ENCODE data around the gene COL27A1. TPM values are rescaled to one million over a fixed set of nuclear protein-coding genes. Genes with fewer than 3 reads are reported as not detected.

Gene COL27A1
- total and polyA plus RNA-seq, 7 donors = 1.4 to 13.3 (median 4.3) TPM

DNA sequence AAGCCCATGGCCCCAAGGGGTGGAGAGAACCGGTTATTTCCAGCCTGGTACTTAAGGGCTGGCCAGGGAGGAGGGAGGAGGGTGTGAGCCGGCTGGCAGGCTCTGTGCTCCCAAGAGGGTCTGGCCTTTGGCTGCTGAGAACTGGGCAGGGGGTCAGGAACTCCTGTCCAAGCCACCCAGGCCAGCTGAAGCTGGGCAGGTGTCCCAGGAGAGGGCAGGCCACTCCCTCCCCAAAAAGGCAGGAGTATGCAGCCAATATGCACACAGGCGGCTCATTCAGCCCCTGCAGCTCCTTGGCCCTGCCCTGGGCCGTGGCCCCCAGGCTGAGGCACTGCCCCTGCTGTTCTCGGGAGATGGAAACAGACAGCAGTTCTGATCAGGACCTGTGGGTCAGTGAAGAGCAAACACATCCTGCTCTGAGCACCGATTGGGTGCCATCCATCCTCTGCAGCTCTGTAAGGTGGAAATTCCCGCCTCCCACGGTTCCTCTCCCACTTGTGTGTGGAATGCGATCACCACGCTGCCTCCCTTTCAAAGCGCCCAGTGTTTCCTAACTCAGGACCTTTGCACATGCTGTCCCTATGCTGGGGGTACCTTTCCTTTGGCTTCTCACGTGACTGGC lies 39.1 kb upstream of the COL27A1 start:
- 78 to 82% methylated on average over 12 of the region's 12 CpGs for WGBS, 2 donors
- H3K36me3 ChIP-seq = no peaks in the 10 kb centered on the region
- intact Hi-C loops (cut with DNase I) = no loop called here
- H3K27ac ChIP-seq = no peak overlapping the region
- peaks cover 0 to 7% (median 0%) of the 10 kb centered on the region in 3 donors for H3K27me3 ChIP-seq
- TF ChIP-seq POLR2A (IDR thresholded peaks at IDR 0.05) (no peak), POLR2AphosphoS5 (IDR thresholded peaks at IDR 0.05) (no peak), EP300 (IDR thresholded peaks at IDR 0.05) (no peak)
- TF ChIP-seq, protein P1, sequence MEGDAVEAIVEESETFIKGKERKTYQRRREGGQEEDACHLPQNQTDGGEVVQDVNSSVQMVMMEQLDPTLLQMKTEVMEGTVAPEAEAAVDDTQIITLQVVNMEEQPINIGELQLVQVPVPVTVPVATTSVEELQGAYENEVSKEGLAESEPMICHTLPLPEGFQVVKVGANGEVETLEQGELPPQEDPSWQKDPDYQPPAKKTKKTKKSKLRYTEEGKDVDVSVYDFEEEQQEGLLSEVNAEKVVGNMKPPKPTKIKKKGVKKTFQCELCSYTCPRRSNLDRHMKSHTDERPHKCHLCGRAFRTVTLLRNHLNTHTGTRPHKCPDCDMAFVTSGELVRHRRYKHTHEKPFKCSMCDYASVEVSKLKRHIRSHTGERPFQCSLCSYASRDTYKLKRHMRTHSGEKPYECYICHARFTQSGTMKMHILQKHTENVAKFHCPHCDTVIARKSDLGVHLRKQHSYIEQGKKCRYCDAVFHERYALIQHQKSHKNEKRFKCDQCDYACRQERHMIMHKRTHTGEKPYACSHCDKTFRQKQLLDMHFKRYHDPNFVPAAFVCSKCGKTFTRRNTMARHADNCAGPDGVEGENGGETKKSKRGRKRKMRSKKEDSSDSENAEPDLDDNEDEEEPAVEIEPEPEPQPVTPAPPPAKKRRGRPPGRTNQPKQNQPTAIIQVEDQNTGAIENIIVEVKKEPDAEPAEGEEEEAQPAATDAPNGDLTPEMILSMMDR (IDR thresholded peaks at IDR 0.05) = no peak
- H3K9me3 ChIP-seq = no peaks in the 10 kb centered on the region
- peaks cover 0 to 13% (median 7%) of the 10 kb centered on the region in 4 donors for H3K4me1 ChIP-seq
- H3K4me3 ChIP-seq = no peak overlapping the region
- DNase-seq = no peak

DNA sequence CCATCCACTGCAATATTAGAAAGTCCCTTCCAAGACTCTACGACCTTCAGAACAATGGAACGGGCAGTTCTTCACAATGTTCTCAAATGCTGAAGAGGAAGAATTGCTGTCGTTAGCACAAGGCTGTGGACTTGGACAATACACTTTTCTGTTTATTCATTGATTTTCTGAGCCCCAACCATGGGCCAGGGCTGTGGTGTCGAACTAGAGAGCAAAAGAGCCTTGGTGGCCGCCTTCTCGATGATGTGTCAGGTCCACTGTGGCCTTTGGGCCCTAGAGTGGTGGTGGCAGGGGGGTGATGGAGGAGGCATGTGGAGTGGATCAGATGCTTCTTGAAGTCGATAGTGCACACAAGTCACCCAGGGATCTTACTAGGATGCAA lies 37.7 kb upstream of the COL27A1 start:
- H3K36me3 ChIP-seq = no peaks in the 10 kb centered on the region
- TF ChIP-seq POLR2A (IDR thresholded peaks at IDR 0.05) (no peak), EP300 (IDR thresholded peaks at IDR 0.05) (no peak), POLR2AphosphoS5 (IDR thresholded peaks at IDR 0.05) (no peak)
- TF ChIP-seq, protein P1 (IDR thresholded peaks at IDR 0.05) = no peak
- peaks cover 0 to 7% (median 0%) of the 10 kb centered on the region in 3 donors for H3K27me3 ChIP-seq
- intact Hi-C loops (cut with DNase I) = no loop called here
- no peak for DNase-seq
- no peak overlapping the region for H3K27ac ChIP-seq
- WGBS, 2 donors = 93 to 94% methylated on average over 7 of the region's 7 CpGs
- no peaks in the 10 kb centered on the region for H3K9me3 ChIP-seq
- H3K4me3 ChIP-seq = no peak overlapping the region
- H3K4me1 ChIP-seq = peaks cover 0 to 12% (median 7%) of the 10 kb centered on the region in 4 donors

DNA sequence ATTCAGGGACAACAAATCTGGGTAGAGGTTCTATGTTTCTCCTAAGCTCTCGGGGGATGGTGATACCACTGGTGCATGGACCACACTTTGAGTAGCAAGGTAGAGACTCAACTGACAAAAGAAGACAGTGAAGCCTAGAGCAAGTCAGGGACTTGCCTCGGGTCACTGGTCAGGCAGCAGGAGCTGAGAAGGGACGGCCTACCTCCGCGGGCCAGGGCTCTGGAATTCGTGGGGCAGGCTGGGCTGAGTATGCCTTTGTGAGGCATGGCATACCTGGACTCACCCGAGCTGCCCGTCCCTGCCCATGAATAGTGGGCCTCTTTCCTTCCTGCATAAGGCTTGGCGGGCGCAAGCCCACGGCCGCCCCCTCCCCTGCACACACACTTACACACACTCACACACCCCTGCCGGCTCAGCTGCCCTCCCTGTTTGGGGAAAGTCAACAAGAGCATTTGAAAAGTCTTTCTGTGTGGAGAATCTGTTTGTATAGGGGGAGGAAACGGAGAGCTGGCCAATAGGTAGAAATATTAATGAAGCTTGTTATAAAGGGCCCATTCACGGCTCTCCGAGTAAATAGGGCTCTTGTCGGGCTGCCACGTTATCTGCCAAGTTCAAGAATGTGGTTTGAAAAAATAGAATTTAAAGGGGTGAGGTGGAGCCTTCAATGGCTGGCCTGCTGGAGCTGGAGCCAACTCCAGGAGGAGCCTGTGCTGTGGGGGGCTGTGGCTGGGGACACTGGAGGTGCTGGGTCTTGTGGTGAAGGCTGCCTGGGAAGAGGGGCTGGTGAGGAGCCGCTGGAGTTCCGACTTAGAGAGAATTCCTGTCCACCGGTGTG lies 37.1 kb upstream of the COL27A1 start:
- Histone ChIP-seq H3K4me3 (no peak overlapping the region), H3K36me3 (no peaks in the 10 kb centered on the region), H3K27me3 (peaks cover 0 to 7% (median 0%) of the 10 kb centered on the region in 3 donors), H3K9me3 (no peaks in the 10 kb centered on the region), H3K4me1 (peaks cover 0 to 6% (median 4%) of the 10 kb centered on the region in 4 donors), H3K27ac (no peak overlapping the region)
- TF ChIP-seq EP300 (IDR thresholded peaks at IDR 0.05) = no peak
- TF ChIP-seq POLR2A (IDR thresholded peaks at IDR 0.05) = no peak
- TF ChIP-seq, protein P1 (IDR thresholded peaks at IDR 0.05) = no peak
- TF ChIP-seq POLR2AphosphoS5 (IDR thresholded peaks at IDR 0.05) = no peak
- intact Hi-C loops (cut with DNase I) = no loop called here
- DNase-seq = no peak
- WGBS, 2 donors = 38 to 58% methylated on average over 21 of the region's 21 CpGs

DNA sequence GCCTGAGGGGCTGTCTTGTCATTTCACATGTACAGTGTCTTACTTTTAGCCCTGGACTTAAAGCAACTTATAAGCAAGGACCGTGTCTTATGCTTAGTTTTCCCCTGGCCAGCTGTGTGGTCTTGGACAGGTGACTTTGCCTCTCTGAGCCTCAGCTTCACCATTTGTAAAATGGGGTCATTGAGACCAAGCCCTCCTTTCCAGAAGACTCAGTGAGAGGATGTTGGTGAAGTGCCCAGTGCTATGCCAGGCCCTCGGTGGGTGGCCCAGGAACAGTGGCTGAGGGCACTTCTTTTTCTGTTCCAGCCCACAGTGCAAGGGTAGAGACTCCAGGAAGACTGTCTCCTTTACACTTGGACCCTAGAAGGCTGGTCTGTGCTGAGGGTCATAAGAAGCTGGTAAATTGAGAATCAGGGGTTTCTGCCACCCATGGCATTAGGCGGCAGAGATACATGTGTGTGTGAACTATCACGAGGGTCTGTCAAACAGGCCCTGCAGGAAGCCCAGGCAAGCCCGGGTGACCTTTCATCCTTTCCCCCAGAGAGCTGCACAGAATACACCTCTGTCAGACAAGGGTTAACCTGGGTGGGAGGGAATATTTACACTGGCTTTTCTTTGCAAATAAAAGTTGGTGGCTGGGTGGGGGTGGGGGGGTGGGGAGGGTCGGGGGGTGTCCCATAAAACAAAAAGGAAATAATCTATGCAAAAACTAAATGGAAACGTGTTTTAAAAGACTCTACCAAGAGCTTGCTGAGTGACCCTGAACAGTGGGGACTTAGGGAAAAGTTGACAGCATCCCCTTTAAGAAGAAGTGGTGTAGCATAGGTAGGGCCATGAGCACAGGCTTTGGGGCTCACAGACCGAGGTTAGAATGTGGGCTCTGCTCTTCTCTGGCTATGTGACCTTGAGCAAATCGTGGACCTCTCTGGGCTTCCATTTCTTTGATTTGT lies 35.8 kb upstream of the COL27A1 start:
- no peak for DNase-seq
- TF ChIP-seq POLR2A (IDR thresholded peaks at IDR 0.05) (no peak), POLR2AphosphoS5 (IDR thresholded peaks at IDR 0.05) (no peak), EP300 (IDR thresholded peaks at IDR 0.05) (no peak)
- TF ChIP-seq, protein P1 (IDR thresholded peaks at IDR 0.05) = no peak
- intact Hi-C loops (cut with DNase I) = no loop called here
- Histone ChIP-seq H3K36me3 (no peaks in the 10 kb centered on the region), H3K9me3 (no peaks in the 10 kb centered on the region), H3K4me1 (no peaks in the 10 kb centered on the region), H3K27ac (no peak overlapping the region), H3K27me3 (peaks cover 0 to 7% (median 0%) of the 10 kb centered on the region in 3 donors), H3K4me3 (no peak overlapping the region)
- 23 to 52% methylated on average over 9 of the region's 9 CpGs for WGBS, 2 donors
